Heart left ventricle (tissue), 13 donors: ENCODE measurements around the gene YIPF6.

ENCODE experiments used
- POLR2A ChIP-seq, 2 donors: fragments of 450-650 bp; IDR thresholded peaks; one replicate each; pipeline ENCODE4 v1.6.1; 2017; ENCODE audit warnings: antibody characterized with exemption in 2 of 2, mild to moderate bottlenecking in 2 of 2, moderate library complexity in 2 of 2
- TF ChIP-seq, protein P1 (sequence below), 12 donors: fragments of 200-600 bp; sonication (generic) in 4 of 12; IDR thresholded peaks; one replicate each; pipeline versions ENCODE4 v1.5.0 to v1.8.0; 2018 to 2022; ENCODE audit warnings: antibody characterized with exemption in 12 of 12, mild to moderate bottlenecking in 5 of 12
- donor health status: ischemic (EF 13 %, LVEDD 7.1; RV severe dilation, severe dysfunction).
- donor health status: DM: no; HTN: yes; CAD: no.
- donor health status: DM: no; HTN: no; CAD: no.
- donor health status: ischemic (EF 25% LVEDD 6.9; RV normal size, moderate dysfunction).
- donor health status: ischemic (EF 25% LVEDD 5.7; RV mildly dilated, moderate dysfunction).
- donor health status: ischemic (EF 35%, LVEDD 5.7; RV mildly dilated, moderate dysfunction).
- donor health status: nonischemic (EF 11% LVEDD 7.7; RV severe dilation, severe dysfunction).
- donor health status: DM: yes; HTN: yes; CAD: no.
- donor health status: PGD.
- donor health status: ischemic (EF 29% LVEDD 5.4; RV normal size, mild dysfunction).
- donor health status: nonischemic (EF 23%, LVEDD 6.1; RV moderate dilation, normal function).

DNA sequence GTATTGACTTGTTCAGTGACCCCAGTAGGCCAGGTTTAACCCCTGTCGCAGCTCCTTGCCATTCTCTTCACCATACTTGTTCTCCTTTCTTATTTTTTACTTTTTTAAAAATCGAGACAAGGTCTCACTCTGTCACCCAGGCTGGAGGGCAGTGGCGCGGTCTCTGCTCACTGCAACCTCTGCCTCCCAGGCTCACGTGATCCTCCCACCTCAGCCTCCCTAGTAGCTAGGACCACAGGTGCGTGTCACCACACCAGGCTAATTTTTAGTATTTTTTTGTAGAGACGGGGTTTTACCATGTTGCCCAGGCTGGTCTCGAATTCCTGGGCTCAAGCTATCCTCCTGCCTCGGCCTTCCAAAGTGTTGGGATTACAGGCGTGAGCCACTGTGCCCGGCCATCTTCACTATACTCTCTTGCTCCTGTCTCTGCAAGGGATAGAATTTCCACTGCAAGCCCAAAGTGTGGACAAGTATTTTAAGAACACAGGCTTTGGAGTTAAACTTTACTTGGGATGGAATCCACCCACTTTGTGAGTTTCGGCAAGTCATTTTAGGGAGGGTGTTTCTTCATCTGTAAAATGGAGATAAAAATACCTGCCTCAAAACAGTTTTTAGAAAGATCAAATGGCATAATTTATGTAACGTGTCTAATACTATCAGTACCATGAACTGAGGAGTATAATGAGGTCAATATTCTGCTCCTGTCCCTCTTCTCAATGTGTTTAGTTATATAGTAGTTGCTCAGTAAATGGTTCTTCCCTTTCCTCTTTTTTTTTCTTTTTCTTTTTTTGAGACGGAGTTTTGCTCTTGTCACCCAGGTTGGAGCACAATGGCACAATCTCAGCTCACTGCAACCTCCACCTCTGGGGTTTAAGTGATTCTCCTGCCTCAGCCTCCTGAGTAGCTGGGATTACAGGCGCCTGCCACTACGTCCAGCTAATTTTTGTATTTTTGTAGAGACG, 973 bp downstream of the YIPF6 start:
- TF ChIP-seq, protein P1, sequence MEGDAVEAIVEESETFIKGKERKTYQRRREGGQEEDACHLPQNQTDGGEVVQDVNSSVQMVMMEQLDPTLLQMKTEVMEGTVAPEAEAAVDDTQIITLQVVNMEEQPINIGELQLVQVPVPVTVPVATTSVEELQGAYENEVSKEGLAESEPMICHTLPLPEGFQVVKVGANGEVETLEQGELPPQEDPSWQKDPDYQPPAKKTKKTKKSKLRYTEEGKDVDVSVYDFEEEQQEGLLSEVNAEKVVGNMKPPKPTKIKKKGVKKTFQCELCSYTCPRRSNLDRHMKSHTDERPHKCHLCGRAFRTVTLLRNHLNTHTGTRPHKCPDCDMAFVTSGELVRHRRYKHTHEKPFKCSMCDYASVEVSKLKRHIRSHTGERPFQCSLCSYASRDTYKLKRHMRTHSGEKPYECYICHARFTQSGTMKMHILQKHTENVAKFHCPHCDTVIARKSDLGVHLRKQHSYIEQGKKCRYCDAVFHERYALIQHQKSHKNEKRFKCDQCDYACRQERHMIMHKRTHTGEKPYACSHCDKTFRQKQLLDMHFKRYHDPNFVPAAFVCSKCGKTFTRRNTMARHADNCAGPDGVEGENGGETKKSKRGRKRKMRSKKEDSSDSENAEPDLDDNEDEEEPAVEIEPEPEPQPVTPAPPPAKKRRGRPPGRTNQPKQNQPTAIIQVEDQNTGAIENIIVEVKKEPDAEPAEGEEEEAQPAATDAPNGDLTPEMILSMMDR (IDR thresholded peaks at IDR 0.05) = no peak
- no peak for TF ChIP-seq POLR2A (IDR thresholded peaks at IDR 0.05)
